Liver (tissue), 3 donors: ENCODE data around the gene SEPTIN5.

Experiments
- GABPA ChIP-seq, 2 donors: IDR thresholded peaks in 1 of 2; conservative IDR thresholded peaks in 1 of 2; 2 replicates each; pipeline ENCODE4 v1.6.1; 2016; ENCODE audit warnings: antibody characterized with exemption in 2 of 2, mild to moderate bottlenecking in 1 of 2, moderate library complexity in 1 of 2
- HNF4G ChIP-seq: IDR thresholded peaks from 2 replicates; pipeline ENCODE4 v1.6.1; 2016; ENCODE audit warnings: antibody characterized with exemption
- JUND ChIP-seq, 2 donors: IDR thresholded peaks; 2 replicates each; pipeline ENCODE4 v1.6.1; 2016; ENCODE audit warnings: antibody characterized with exemption in 2 of 2
- SP1 ChIP-seq: IDR thresholded peaks from 2 replicates; pipeline ENCODE4 v1.6.1; 2018; ENCODE audit warnings: antibody characterized with exemption, mild to moderate bottlenecking
- TAF1 ChIP-seq: conservative IDR thresholded peaks from 2 replicates; pipeline ENCODE4 v1.6.1; 2016; ENCODE audit warnings: antibody characterized with exemption, mild to moderate bottlenecking
- YY1 ChIP-seq: IDR thresholded peaks from 2 replicates; pipeline ENCODE4 v1.6.1; 2016; ENCODE audit warnings: antibody characterized with exemption, mild to moderate bottlenecking
- TF ChIP-seq, protein P1 (sequence below): fragments of 150-350 bp; IDR thresholded peaks from 2 replicates; pipeline ENCODE4 v1.5.1; 2017; ENCODE audit warnings: improper control_type of control experiment, low read depth, low read length; ENCODE audit not compliant: missing input control
- TF ChIP-seq, protein P2 (sequence below): IDR thresholded peaks from 2 replicates; pipeline ENCODE4 v1.6.1; 2016; ENCODE audit warnings: antibody characterized with exemption
- TF ChIP-seq, protein P3 (sequence below): IDR thresholded peaks from 2 replicates; pipeline ENCODE4 v1.6.1; 2016; ENCODE audit warnings: antibody characterized with exemption
- TF ChIP-seq, protein P4 (sequence below): IDR thresholded peaks from 2 replicates; pipeline ENCODE4 v1.6.1; 2016; ENCODE audit warnings: antibody characterized with exemption, mild to moderate bottlenecking
- donor health status: healthy.
- donor health status: healthy.

DNA sequence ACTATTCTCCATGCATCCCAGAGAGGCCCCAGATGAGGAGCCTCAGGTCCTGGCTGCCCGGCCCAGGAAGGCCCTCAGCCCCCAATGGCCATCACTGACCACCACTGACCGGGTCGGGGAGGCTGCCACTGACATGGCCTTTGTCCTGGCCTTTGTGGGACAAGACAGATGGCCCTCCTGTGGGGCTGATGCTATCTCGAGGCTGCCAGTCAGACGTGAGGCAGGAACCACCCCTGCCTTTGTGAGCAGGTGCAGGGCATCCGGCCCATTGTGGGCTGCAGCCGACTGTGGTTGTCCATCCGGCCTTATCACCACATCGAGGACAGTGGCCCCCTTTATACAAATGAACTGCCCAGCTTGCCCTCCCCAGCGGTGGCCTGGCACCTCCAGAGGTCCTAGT, 14.5 kb downstream of the SEPTIN5 start:
- TF ChIP-seq GABPA (IDR thresholded peaks at IDR 0.05 in 1 of 2, conservative IDR thresholded peaks at IDR 0.05 in 1 of 2): no peak
- TF ChIP-seq HNF4G: no peak
- TF ChIP-seq, protein P1, sequence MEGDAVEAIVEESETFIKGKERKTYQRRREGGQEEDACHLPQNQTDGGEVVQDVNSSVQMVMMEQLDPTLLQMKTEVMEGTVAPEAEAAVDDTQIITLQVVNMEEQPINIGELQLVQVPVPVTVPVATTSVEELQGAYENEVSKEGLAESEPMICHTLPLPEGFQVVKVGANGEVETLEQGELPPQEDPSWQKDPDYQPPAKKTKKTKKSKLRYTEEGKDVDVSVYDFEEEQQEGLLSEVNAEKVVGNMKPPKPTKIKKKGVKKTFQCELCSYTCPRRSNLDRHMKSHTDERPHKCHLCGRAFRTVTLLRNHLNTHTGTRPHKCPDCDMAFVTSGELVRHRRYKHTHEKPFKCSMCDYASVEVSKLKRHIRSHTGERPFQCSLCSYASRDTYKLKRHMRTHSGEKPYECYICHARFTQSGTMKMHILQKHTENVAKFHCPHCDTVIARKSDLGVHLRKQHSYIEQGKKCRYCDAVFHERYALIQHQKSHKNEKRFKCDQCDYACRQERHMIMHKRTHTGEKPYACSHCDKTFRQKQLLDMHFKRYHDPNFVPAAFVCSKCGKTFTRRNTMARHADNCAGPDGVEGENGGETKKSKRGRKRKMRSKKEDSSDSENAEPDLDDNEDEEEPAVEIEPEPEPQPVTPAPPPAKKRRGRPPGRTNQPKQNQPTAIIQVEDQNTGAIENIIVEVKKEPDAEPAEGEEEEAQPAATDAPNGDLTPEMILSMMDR: no peak
- TF ChIP-seq JUND (IDR thresholded peaks at IDR 0.05): no peak
- no peak for TF ChIP-seq SP1
- TF ChIP-seq TAF1: no peak
- TF ChIP-seq, protein P2, sequence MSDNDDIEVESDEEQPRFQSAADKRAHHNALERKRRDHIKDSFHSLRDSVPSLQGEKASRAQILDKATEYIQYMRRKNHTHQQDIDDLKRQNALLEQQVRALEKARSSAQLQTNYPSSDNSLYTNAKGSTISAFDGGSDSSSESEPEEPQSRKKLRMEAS: no peak
- TF ChIP-seq YY1: no peak
- TF ChIP-seq, protein P3, sequence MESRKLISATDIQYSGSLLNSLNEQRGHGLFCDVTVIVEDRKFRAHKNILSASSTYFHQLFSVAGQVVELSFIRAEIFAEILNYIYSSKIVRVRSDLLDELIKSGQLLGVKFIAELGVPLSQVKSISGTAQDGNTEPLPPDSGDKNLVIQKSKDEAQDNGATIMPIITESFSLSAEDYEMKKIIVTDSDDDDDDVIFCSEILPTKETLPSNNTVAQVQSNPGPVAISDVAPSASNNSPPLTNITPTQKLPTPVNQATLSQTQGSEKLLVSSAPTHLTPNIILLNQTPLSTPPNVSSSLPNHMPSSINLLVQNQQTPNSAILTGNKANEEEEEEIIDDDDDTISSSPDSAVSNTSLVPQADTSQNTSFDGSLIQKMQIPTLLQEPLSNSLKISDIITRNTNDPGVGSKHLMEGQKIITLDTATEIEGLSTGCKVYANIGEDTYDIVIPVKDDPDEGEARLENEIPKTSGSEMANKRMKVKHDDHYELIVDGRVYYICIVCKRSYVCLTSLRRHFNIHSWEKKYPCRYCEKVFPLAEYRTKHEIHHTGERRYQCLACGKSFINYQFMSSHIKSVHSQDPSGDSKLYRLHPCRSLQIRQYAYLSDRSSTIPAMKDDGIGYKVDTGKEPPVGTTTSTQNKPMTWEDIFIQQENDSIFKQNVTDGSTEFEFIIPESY: no peak
- TF ChIP-seq, protein P4, sequence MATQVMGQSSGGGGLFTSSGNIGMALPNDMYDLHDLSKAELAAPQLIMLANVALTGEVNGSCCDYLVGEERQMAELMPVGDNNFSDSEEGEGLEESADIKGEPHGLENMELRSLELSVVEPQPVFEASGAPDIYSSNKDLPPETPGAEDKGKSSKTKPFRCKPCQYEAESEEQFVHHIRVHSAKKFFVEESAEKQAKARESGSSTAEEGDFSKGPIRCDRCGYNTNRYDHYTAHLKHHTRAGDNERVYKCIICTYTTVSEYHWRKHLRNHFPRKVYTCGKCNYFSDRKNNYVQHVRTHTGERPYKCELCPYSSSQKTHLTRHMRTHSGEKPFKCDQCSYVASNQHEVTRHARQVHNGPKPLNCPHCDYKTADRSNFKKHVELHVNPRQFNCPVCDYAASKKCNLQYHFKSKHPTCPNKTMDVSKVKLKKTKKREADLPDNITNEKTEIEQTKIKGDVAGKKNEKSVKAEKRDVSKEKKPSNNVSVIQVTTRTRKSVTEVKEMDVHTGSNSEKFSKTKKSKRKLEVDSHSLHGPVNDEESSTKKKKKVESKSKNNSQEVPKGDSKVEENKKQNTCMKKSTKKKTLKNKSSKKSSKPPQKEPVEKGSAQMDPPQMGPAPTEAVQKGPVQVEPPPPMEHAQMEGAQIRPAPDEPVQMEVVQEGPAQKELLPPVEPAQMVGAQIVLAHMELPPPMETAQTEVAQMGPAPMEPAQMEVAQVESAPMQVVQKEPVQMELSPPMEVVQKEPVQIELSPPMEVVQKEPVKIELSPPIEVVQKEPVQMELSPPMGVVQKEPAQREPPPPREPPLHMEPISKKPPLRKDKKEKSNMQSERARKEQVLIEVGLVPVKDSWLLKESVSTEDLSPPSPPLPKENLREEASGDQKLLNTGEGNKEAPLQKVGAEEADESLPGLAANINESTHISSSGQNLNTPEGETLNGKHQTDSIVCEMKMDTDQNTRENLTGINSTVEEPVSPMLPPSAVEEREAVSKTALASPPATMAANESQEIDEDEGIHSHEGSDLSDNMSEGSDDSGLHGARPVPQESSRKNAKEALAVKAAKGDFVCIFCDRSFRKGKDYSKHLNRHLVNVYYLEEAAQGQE: no peak
